ENCODE results near the gene RGPD5. TPM values are rescaled to one million over a fixed set of nuclear protein-coding genes. Genes with fewer than 3 reads are reported as not detected.
"Not testable (repeated sequence)": the region's sequence is repeated elsewhere in the genome, so short reads cannot be mapped to it uniquely, and the experiment has no call there.

The RGPD5 gene
- total RNA-seq, 1 donor from 2014 or later = 55.7 TPM

DNA sequence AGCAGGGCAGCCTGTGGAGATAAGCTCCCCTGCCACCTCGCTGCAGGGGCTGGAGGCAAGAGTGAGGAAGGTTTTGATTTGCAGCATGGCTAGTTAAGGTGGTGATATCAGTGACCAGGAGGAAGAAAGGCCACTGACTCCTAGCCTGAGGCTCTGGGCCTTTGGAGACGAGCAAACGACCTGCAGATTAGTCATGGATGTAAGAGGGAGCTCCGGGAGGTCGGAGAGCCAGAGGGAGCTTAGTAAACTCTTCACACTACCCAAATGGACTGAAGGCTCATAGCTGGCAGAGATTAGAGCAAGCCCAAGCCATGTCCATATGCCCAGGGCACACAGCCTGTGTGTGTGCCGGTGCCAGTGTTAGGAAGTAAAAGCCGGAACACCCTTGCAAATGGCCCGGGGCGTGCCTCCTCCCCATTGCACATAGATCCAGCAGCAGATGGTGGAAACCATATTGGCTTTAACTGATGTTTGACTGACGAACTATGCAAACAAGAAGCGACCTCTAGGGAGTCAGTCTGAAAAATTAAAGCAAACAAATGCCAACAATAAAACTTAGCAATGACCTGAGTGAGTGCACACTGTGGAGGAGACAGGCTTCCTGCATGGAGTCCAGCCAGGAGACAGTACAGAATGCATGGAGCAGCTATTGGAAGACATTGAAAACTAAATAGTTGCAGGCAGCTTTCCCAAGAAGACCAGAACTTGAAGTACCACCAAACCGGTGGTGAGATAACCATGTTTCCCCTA lies 2.4 kb upstream of the RGPD5 start:
- not testable (repeated sequence) for DNase-seq (ENCODE audit: low read depth, low spot score); H3K4me3 Mint-ChIP-seq; H3K27ac Mint-ChIP-seq (ENCODE audit: unreplicated experiment); H3K36me3 Mint-ChIP-seq (ENCODE audit: low read depth); H3K9me3 Mint-ChIP-seq; H3K27me3 Mint-ChIP-seq (ENCODE audit: low read depth); H3K4me1 Mint-ChIP-seq

DNA sequence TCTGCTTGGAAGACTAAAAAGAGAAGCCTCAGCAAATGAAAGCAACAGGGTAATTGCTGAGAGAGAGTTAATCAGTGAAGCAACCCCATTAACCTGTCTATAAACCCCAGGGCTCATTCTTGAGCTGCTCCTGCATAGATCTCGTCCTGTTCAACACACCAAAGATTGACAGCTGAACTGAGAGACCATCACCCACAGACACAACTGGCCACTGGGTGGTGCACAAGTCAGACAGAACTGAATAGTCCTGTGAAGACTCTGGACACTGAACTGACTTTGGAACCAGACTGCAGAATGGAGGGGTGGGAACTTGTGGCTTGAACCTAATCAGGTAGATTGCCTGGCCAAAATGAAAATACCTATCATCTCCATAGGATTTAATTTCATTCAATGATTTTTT lies 1.4 kb upstream of the RGPD5 start:
- H3K4me1 Mint-ChIP-seq; H3K4me3 Mint-ChIP-seq; DNase-seq (ENCODE audit: low read depth, low spot score); H3K9me3 Mint-ChIP-seq; H3K36me3 Mint-ChIP-seq (ENCODE audit: low read depth); H3K27me3 Mint-ChIP-seq (ENCODE audit: low read depth); H3K27ac Mint-ChIP-seq (ENCODE audit: unreplicated experiment): not testable (repeated sequence)

DNA sequence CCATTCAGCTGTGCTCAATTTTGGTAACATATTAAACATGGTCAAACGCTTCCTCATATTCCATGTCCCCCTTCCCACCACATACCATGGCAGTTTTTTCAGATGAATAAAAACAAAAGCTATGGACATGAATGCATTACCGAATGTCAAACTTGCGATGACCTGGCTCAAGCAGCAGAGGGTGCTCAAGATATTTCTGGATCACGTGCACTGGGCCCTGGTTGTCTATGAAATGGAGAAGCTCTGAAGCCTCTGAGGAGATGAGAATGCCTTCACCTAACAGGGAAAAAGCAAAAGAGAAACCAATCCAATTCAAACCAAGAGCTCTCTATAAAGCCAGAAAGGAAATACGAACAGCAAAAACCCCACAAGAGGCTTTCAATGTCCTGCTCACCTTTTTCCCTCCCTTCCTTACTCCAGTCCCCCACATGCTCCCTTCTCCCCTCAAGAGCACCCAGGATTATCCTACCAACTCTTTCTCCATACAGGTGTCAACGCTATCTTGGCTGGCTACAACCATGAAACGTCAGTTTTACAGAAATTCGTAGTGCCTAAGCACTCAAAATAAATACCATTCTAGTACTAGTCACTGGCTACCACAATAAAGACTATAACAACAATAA lies 77.1 kb downstream of the RGPD5 start:
- H3K4me3 Mint-ChIP-seq; H3K9me3 Mint-ChIP-seq; H3K27ac Mint-ChIP-seq (ENCODE audit: unreplicated experiment); H3K36me3 Mint-ChIP-seq (ENCODE audit: low read depth); H3K27me3 Mint-ChIP-seq (ENCODE audit: low read depth); H3K4me1 Mint-ChIP-seq; DNase-seq (ENCODE audit: low read depth, low spot score): not testable (repeated sequence)

DNA sequence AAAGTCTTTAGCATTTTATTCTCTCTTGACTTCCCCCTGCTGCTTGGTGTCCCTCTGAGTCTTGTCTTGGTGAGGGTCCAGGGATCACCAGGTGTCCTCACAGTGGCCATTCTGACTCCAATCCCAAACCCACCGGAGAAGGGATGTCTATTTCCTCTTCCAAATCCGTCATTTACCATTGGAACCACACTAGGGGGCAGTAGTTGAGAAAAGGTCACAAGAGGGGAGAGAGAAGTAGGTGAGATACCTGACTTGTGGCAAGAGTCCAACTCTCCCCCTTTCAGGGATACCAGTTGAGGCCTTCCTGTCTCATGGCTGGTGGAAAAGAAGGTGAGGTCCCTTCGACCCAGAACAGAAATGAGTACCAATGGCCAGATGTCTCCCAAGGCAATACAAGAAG lies 82.5 kb downstream of the RGPD5 start:
- H3K27ac Mint-ChIP-seq (ENCODE audit: unreplicated experiment); H3K27me3 Mint-ChIP-seq (ENCODE audit: low read depth); DNase-seq (ENCODE audit: low read depth, low spot score); H3K9me3 Mint-ChIP-seq; H3K4me1 Mint-ChIP-seq; H3K36me3 Mint-ChIP-seq (ENCODE audit: low read depth); H3K4me3 Mint-ChIP-seq: not testable (repeated sequence)

DNA sequence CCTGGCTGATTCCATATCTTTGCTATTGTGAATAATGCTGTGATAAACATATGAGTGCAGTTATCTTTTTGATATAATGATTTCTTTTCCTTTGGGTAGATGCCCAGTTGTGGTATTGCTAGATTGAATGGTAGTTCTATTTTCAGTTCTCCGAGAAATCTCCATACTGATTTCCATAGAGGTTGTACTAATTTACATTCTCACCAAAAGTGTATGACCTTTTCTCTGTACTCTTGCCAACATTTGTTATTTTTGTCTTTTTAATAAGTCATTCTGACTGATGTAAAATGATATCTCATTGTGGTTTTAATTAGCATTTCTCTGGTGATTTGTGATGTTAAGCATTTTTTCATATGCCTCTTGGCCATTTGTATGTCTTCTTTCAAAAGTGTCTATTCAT lies 88.0 kb downstream of the RGPD5 start:
- not testable (repeated sequence) for H3K9me3 Mint-ChIP-seq; H3K4me1 Mint-ChIP-seq; H3K4me3 Mint-ChIP-seq; H3K27ac Mint-ChIP-seq (ENCODE audit: unreplicated experiment); H3K36me3 Mint-ChIP-seq (ENCODE audit: low read depth); H3K27me3 Mint-ChIP-seq (ENCODE audit: low read depth); DNase-seq (ENCODE audit: low read depth, low spot score)

DNA sequence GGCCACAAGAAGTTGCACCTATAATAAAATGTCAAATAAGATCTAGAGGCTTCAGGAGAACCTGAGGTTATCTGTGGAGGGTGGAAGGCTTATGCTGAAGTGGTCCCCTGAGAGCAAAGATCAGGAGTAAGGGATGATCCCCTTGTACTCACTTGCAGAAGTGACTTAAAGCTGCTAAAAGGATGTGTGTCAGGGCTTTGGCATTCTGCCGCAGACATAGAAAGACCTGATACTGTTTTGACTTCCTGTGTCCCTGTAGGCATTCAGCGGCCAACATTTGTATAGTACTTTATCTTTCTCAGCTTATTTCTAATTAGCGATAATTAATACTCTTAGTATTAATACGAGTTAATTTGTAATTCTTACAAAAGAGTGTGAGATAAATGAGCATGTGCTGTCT lies 94.3 kb downstream of the RGPD5 start:
- not testable (repeated sequence) for H3K4me3 Mint-ChIP-seq; H3K4me1 Mint-ChIP-seq; H3K27me3 Mint-ChIP-seq (ENCODE audit: low read depth); DNase-seq (ENCODE audit: low read depth, low spot score); H3K27ac Mint-ChIP-seq (ENCODE audit: unreplicated experiment); H3K36me3 Mint-ChIP-seq (ENCODE audit: low read depth); H3K9me3 Mint-ChIP-seq

DNA sequence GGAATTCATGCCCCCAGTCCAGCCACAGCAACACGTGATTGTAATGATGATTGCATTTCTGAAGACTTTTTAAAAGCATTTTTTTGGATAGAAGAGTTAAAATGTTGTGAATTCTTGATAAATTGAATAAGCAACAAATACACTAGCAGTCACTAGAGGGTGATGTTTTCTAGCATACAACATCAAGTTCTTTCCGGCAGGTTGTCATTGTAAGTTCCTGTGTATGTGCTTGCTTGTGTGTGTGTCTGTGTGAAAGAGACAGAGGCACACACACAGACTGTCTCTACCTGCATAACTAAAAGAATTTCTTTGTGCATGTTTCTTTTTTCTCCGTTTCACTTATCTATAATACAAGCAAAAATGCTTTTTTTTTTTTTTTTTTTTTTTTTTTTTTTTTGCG lies 95.8 kb downstream of the RGPD5 start:
- DNase-seq (ENCODE audit: low read depth, low spot score); H3K27ac Mint-ChIP-seq (ENCODE audit: unreplicated experiment); H3K9me3 Mint-ChIP-seq; H3K36me3 Mint-ChIP-seq (ENCODE audit: low read depth); H3K4me3 Mint-ChIP-seq; H3K4me1 Mint-ChIP-seq; H3K27me3 Mint-ChIP-seq (ENCODE audit: low read depth): not testable (repeated sequence)

DNA sequence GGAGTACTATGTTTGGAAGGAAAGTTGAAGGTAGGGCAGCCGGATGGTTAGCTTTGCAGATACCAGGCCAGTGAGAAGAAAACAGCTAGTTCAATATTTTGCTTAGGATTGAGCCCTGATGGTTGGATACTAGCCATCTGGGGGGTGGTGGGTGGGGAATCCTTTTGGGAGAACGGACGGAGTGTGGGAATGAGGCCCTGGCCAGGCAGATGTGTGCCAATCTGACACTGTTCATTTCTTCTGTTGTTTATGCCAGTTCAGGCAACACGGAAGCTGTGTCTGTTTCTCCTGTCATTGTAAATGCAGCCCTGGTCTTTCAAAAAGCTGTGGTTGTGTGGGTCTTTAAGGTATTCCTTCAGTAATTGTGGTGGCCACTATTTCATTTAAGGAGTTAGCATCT lies 96.9 kb downstream of the RGPD5 start:
- H3K4me1 Mint-ChIP-seq; H3K4me3 Mint-ChIP-seq; H3K9me3 Mint-ChIP-seq; DNase-seq (ENCODE audit: low read depth, low spot score); H3K27ac Mint-ChIP-seq (ENCODE audit: unreplicated experiment); H3K36me3 Mint-ChIP-seq (ENCODE audit: low read depth); H3K27me3 Mint-ChIP-seq (ENCODE audit: low read depth): not testable (repeated sequence)

DNA sequence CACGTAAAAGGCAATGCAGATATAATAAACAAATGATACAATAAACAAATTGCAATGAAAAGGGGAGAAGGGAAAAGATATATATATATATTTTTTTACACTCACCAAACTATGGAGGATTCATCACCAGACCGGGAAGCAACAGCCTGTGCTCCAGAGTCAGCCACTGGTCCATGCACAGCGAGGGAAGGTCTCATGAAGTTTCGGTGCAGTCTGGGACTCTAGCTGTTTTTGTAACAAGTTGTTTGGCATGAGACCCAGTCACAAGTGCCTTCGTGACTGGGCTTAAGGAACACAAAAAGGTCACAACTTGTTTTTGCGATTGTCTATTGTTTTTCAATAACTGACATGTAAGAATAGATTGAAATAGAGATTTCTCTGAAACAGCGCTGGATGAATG lies 99.6 kb downstream of the RGPD5 start:
- H3K27me3 Mint-ChIP-seq (ENCODE audit: low read depth); H3K4me1 Mint-ChIP-seq; H3K4me3 Mint-ChIP-seq; DNase-seq (ENCODE audit: low read depth, low spot score); H3K27ac Mint-ChIP-seq (ENCODE audit: unreplicated experiment); H3K36me3 Mint-ChIP-seq (ENCODE audit: low read depth); H3K9me3 Mint-ChIP-seq: not testable (repeated sequence)

DNA sequence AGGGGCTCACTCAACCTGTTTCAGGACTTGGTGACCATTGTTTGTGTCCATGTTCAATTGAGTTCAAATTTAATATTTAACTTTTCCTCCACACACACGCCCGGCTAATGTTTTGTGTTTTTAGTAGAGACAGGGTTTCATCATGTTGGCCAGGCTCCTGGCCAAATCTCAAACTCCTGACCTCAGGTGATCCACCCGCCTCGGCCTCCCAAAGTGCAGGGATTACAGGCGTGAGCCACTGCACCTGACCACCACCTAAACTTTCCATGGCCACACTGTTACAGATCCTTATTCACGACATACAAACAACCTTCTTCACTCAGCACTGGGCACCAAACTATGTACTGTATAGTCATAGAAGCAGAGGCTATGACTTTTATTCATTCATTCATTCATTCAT lies 100.0 kb downstream of the RGPD5 start:
- H3K9me3 Mint-ChIP-seq; DNase-seq (ENCODE audit: low read depth, low spot score); H3K27ac Mint-ChIP-seq (ENCODE audit: unreplicated experiment); H3K27me3 Mint-ChIP-seq (ENCODE audit: low read depth); H3K4me1 Mint-ChIP-seq; H3K4me3 Mint-ChIP-seq; H3K36me3 Mint-ChIP-seq (ENCODE audit: low read depth): not testable (repeated sequence)

DNA sequence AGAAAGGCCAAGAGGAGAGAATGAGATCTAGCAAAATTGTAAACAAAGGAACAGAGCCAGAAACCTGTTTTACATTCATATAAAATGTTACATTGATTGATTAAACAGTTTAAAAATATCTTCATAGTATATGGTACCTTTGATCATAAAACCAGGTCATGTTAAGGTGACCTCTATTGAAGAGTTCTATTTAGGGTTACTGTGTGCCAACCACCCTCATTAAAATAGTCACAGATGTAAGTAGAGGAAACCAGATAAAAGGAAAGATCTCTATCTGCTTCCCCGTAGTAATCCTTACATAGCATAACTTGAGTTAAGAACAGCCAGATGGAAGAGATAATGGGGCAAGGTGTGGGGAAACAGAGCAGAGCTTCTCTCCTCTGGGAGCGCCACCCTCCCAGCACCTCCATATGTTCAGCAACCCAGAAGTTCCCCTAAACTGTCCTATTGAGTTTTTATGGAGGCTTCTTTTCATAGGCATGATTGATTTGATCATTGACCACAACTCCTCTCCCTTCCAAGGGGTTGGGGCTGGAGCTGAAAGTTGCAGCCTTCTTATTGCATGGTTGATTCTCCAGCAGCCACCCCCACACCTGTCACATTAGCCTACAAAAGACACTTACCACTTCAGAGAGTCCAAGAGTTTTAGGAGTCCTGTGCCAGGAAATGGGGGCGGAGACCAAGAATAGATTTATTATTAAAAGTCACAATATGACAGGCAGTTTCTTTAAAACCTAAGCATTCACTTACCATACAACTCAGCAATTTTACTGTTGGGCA lies 101.2 kb downstream of the RGPD5 start:
- not testable (repeated sequence) for H3K9me3 Mint-ChIP-seq; DNase-seq (ENCODE audit: low read depth, low spot score); H3K27me3 Mint-ChIP-seq (ENCODE audit: low read depth); H3K4me3 Mint-ChIP-seq; H3K36me3 Mint-ChIP-seq (ENCODE audit: low read depth); H3K4me1 Mint-ChIP-seq; H3K27ac Mint-ChIP-seq (ENCODE audit: unreplicated experiment)

DNA sequence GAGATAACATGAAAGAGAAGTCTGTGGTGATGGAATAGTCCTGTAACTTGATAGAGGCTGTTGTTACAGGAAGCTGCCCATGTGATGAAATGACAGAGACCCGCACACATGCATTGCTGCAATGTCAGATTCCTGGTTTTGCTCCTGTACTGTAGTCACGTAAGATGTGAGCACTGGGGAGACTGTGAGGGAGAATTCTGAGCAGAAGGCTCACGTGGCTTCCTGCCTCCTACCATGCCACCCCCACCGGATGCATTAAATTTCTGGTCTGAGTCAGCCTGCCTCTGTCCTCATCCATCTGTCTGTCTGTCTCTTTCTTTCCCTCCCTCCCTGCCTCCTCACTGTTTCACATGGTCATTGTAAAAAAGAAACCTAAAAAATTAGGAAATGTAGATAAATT lies 102.1 kb downstream of the RGPD5 start:
- not testable (repeated sequence) for H3K27me3 Mint-ChIP-seq (ENCODE audit: low read depth); DNase-seq (ENCODE audit: low read depth, low spot score); H3K36me3 Mint-ChIP-seq (ENCODE audit: low read depth); H3K9me3 Mint-ChIP-seq; H3K27ac Mint-ChIP-seq (ENCODE audit: unreplicated experiment); H3K4me3 Mint-ChIP-seq; H3K4me1 Mint-ChIP-seq

DNA sequence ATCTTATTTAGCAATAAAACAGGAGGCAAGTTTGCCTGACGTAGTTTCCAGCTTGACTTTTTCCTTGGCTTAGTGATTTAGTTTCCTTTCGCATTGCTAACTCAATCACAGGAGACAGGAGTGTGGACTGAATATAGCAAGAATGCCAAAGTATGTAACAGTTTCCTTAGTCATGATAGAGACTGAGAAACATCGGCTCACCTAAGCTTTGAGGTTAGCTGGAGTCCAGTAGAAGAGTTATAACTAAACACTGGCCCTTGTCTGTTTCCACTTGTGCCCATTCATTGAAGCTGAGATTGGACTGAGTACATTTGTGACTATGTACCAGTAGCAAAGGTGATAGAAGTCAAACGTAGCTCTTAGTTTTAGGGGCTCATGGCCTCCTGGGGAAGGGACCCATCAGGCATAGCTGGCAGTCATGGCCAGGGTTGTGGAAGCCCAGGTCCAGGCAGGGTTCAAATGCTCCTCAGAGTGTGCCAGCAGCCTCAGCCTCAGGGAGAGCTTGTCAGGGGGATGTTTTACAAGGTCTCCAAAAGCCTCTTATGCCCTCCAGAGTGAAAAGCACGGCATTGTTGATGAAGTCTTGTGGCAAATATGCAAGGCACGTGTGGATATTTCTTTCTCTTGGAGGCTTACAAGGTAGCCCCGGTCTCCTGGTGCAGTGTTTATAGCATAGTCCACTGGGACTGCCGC lies 103.8 kb downstream of the RGPD5 start:
- not testable (repeated sequence) for DNase-seq (ENCODE audit: low read depth, low spot score); H3K27me3 Mint-ChIP-seq (ENCODE audit: low read depth); H3K9me3 Mint-ChIP-seq; H3K4me1 Mint-ChIP-seq; H3K36me3 Mint-ChIP-seq (ENCODE audit: low read depth); H3K4me3 Mint-ChIP-seq; H3K27ac Mint-ChIP-seq (ENCODE audit: unreplicated experiment)
